ENCODE measurements around the gene CACNA2D1.

The CACNA2D1 gene

GRCh38 chr7:82345886-82346285 is 97.7 kb downstream of the CACNA2D1 start:
- no peak for DNase-seq (ENCODE audit: low read depth in 2 of 2)

GRCh38 chr7:82343716-82344115 is 99.9 kb downstream of the CACNA2D1 start:
- no peak for DNase-seq (ENCODE audit: low read depth in 2 of 2)

- DNase-seq (ENCODE audit: low read depth in 2 of 2), result no peak
These were observed 103.6 kb downstream of the CACNA2D1 start for GRCh38 chr7:82339958-82340357.

GRCh38 chr7:82335927-82336326 is 107.7 kb downstream of the CACNA2D1 start:
- DNase-seq (ENCODE audit: low read depth in 2 of 2), result peak; percentile 40 to 41

- no peak for DNase-seq (ENCODE audit: low read depth in 2 of 2)
These were observed 108.6 kb downstream of the CACNA2D1 start for GRCh38 chr7:82335001-82335400.

- DNase-seq (ENCODE audit: low read depth in 2 of 2), result peak; percentile 24 to 37
These were observed 112.3 kb downstream of the CACNA2D1 start for GRCh38 chr7:82331234-82331633.

- no peak for DNase-seq (ENCODE audit: low read depth in 2 of 2)
These were observed 112.8 kb downstream of the CACNA2D1 start for GRCh38 chr7:82330706-82331215.

- DNase-seq (ENCODE audit: low read depth in 2 of 2), result no peak
These were observed 115.7 kb downstream of the CACNA2D1 start for GRCh38 chr7:82327898-82328297.

- peak; percentile 20 to 23 for DNase-seq (ENCODE audit: low read depth in 2 of 2)
These were observed 118.2 kb downstream of the CACNA2D1 start for GRCh38 chr7:82325416-82325815.

- DNase-seq (ENCODE audit: low read depth in 2 of 2), result no peak
These were observed 119.8 kb downstream of the CACNA2D1 start for GRCh38 chr7:82323806-82324205.

GRCh38 chr7:82319674-82320118 is 123.9 kb downstream of the CACNA2D1 start:
- DNase-seq (ENCODE audit: low read depth in 2 of 2), result peak; percentile 77 to 83

GRCh38 chr7:82318786-82319185 is 124.8 kb downstream of the CACNA2D1 start:
- no peak for DNase-seq (ENCODE audit: low read depth in 2 of 2)

- DNase-seq (ENCODE audit: low read depth in 2 of 2), result no peak
These were observed 125.8 kb downstream of the CACNA2D1 start for GRCh38 chr7:82317760-82318159.

- DNase-seq (ENCODE audit: low read depth in 2 of 2), result no peak
These were observed 126.3 kb downstream of the CACNA2D1 start for GRCh38 chr7:82317257-82317721.

GRCh38 chr7:82313269-82313668 is 130.3 kb downstream of the CACNA2D1 start:
- no peak for DNase-seq (ENCODE audit: low read depth in 2 of 2)

GRCh38 chr7:82312646-82313045 is 130.9 kb downstream of the CACNA2D1 start:
- DNase-seq (ENCODE audit: low read depth in 2 of 2), result no peak

- no peak for DNase-seq (ENCODE audit: low read depth in 2 of 2)
These were observed 138.1 kb downstream of the CACNA2D1 start for GRCh38 chr7:82305347-82306005.

GRCh38 chr7:82294865-82295264 is 148.7 kb downstream of the CACNA2D1 start:
- no peak for DNase-seq (ENCODE audit: low read depth in 2 of 2)

GRCh38 chr7:82294382-82294784 is 149.2 kb downstream of the CACNA2D1 start:
- peak; percentile 63 to 66 for DNase-seq (ENCODE audit: low read depth in 2 of 2)

GRCh38 chr7:82293467-82293866 is 150.1 kb downstream of the CACNA2D1 start:
- DNase-seq (ENCODE audit: low read depth in 2 of 2), result no peak

GRCh38 chr7:82291931-82292330 is 151.6 kb downstream of the CACNA2D1 start:
- peak; percentile 26 to 32 for DNase-seq (ENCODE audit: low read depth in 2 of 2)

- DNase-seq (ENCODE audit: low read depth in 2 of 2), result no peak
These were observed 153.7 kb downstream of the CACNA2D1 start for GRCh38 chr7:82289889-82290288.

- DNase-seq (ENCODE audit: low read depth in 2 of 2), result no peak
These were observed 154.4 kb downstream of the CACNA2D1 start for GRCh38 chr7:82289152-82289535.

- DNase-seq (ENCODE audit: low read depth in 2 of 2), result no peak
These were observed 156.8 kb downstream of the CACNA2D1 start for GRCh38 chr7:82286798-82287140.

All from fibroblast of skin of left quadriceps (primary cell).